Fibroblast of villous mesenchyme (primary cell): ENCODE measurements around the gene SLC26A11. TPM values are rescaled to one million over a fixed set of nuclear protein-coding genes. Genes with fewer than 3 reads are reported as not detected.

ENCODE experiments used
- DNase-seq: peaks from one replicate; pipeline ENCODE4 v3.0.0-alpha.2; 2010; ENCODE audit warnings: low read depth
- H3K4me3 ChIP-seq: 2 replicates; pipeline ENCODE4 v1.5.1; 2011; ENCODE audit warnings: low read depth, mild to moderate bottlenecking, low read length
- total RNA-seq: library from RNA; depleted of rRNA; stranded (reverse); fragments of >200 nt; gene quantifications from 2 replicates; pipeline ENCODE4 v1.2.3, GENCODE V29; 2012
- TF ChIP-seq, protein P1 (sequence below): IDR thresholded peaks from 2 replicates; pipeline ENCODE4 v1.5.1; 2012; ENCODE audit warnings: low read depth, mild to moderate bottlenecking, low read length; ENCODE audit not compliant: insufficient read depth

SLC26A11 gene
- 12.5 and 17.4 TPM in 2 replicates for total RNA-seq

DNA sequence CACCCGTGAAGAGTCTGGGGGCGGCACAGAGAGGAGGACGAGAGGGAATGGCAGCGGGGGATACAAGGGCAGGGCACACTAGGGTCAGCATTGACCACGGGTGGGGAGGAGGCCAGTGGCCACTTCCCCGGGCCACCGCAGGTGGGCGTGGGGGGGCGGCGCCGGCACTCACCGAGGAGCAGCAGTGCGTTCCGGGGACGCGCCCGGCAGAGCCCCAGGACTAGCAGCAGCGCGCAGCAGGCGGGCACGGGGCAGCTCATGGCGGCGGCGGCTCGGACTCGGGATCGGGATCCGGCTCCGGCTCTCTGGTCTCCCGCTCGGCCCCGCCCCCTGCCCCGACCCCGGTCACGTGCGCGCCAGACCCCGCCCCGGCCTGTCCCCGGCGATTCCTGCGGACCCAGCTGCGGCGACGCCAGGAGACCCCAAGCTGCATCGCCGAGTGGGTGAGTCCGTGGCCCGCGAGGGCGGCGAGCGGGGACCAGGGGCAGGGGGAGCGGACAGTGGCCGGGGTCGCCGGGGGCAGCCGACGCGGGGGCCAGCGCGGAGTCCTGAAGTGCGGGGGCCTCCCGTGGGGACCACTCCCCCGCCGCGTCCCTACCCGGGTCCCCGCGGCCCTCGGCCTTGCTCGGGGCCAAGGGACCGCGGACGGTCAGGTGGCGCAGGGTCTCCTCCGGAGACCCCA, at the start of gene SLC26A11, which contains the start of gene SGSH:
Gene SLC26A11 (plus strand): TSS at position 374 of the 682 bp plus-strand sequence. CDS start 1,134 bp downstream, outside the sequence.
Gene SGSH (minus strand): TSS at position 280 of the 682 bp plus-strand sequence. CDS start 20 bp downstream, at position 260.
- DNase-seq, result peak; percentile 65
- H3K4me3 ChIP-seq, result peak within 1 kb of the TSS; percentile 87
- TF ChIP-seq, protein P1, sequence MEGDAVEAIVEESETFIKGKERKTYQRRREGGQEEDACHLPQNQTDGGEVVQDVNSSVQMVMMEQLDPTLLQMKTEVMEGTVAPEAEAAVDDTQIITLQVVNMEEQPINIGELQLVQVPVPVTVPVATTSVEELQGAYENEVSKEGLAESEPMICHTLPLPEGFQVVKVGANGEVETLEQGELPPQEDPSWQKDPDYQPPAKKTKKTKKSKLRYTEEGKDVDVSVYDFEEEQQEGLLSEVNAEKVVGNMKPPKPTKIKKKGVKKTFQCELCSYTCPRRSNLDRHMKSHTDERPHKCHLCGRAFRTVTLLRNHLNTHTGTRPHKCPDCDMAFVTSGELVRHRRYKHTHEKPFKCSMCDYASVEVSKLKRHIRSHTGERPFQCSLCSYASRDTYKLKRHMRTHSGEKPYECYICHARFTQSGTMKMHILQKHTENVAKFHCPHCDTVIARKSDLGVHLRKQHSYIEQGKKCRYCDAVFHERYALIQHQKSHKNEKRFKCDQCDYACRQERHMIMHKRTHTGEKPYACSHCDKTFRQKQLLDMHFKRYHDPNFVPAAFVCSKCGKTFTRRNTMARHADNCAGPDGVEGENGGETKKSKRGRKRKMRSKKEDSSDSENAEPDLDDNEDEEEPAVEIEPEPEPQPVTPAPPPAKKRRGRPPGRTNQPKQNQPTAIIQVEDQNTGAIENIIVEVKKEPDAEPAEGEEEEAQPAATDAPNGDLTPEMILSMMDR, result peak; percentile 11

DNA sequence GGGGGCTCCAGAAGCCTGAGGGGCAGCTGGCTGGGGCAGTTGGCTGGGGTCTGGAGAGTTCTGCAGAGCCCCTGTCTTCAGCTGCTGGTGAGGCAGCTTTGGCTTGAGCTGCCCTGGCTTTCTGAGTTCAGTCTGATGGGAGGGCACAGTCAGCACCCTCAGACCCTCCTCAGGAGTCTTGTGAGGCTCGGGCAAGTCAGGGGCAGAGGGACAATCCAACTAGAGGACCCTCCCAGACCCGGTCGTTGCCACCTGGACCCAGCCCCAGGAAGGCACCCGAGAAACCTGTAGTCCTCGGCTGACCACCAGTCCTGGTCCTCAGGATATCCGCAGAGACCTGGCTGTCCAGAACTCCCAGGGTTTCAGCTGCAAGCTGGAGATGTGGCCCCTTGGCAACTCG, 48.5 kb upstream of the SLC26A11 start:
- DNase-seq, result no peak
- TF ChIP-seq, protein P1, result no peak
- H3K4me3 ChIP-seq, result no peak overlapping the region

DNA sequence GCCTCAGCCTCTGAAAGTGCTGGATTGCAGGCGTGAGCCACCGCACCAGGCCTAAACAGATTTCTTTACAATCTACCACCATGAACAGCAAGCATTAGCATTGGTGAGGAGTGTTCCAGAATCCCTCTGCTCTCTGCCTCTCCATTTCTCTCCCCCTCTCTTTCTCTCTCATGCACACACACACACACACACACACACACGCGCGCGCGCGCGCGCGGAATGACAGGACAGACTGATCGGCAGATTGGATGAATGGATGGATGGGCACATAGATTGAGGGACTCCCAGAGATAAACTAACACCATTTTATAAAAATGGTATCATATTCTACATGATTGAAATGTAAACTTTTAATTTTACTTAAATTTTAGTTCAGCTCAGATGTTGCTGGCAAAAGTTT, 47.1 kb upstream of the SLC26A11 start:
- no peak for DNase-seq
- TF ChIP-seq, protein P1, result no peak
- no peak overlapping the region for H3K4me3 ChIP-seq

DNA sequence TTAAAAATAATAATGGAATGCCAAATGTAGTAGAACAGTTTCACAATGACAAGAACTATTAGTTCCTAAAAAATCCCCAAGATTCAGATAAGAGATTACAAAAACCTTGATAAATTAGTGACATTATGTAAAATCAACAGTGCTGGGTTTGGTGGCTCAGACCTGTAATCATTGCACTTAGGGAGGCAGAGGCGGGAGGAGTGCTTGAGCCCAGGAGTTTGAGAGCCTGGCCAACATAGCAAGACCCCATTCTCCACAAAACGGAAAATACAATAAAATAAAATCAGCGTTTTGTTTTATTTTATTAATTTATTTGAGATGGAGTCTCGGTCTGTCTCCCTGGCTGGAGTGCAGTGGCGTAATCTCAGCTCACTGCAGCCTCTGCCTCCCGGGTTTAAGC, 46.3 kb upstream of the SLC26A11 start:
- TF ChIP-seq, protein P1, result no peak
- H3K4me3 ChIP-seq, result no peak overlapping the region
- DNase-seq, result no peak

DNA sequence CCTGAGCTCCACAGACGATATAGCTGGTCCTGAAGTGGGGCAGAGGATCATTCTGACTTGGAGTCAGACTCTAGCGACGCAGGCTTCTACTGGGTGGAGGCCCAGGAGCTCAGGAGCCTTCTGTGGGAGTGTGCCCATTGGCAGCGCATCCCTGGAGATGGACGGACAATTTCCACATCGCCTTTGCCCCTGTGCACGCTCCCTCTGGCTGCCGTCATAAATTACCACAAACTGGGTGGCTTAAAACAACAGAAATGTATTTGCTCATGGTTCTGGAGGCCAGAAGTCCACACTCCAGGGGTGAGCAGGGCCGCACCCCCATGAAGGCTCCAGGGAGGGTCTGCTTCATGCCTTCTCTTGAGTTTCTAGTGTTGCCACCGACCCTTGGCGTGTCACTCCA, 43.5 kb upstream of the SLC26A11 start:
- no peak overlapping the region for H3K4me3 ChIP-seq
- TF ChIP-seq, protein P1, result no peak

DNA sequence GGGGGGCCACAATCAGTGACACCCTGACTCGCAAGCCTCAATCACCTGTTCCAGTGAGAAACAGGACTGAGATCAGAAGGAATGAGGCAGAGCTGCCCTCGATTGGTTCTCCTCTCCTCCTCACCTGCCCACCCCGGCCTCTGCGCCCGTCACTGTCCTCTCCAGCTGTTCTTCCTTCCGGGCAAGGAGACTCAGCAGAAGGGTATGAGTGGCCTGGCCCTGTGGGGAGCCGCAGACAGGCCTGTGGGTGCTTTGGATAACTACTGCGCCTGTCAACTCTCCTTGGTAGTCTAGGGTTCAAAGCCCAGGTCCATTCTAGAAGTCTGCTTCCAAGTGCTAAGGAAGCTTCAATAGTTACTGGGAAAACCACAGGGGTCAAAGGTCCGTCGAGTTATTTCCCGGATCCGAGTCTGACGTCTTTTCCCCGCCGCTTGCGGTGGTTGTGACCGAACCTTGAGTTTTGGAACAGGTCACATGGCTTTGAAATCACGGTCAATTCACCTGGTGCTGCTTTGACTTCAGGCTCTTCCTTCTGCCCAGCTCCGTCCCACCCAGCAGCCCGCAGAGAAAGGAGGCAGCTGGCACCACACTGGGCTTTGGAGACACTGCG, 42.1 kb upstream of the SLC26A11 start:
- TF ChIP-seq, protein P1, result no peak
- DNase-seq, result peak; percentile 17
- no peak overlapping the region for H3K4me3 ChIP-seq

More for the DNA sequence above, 43.5 kb upstream of the SLC26A11 start:
- DNase-seq, result no peak
